ENCODE measurements around the gene DNPH1.

The DNPH1 gene

GRCh38 chr6:43248791-43249190, 19.5 kb upstream of the DNPH1 start:
- H3K4me3 ChIP-seq (ENCODE audit: low read depth, low read length), result no peak overlapping the region
- POLR2A ChIA-PET, result no interaction called here
- CTCF ChIA-PET, result interaction anchor here (1.4 to 1.9 kb wide), 2 partner anchors 19 to 20 kb away, joined by 3 to 8 read pairs; partner anchors contain the start of gene DNPH1
- no peak overlapping the region for H3K27ac ChIP-seq (ENCODE audit: extremely low read depth, low read depth, low read length)
- H3K9me3 ChIP-seq (ENCODE audit: control insufficient read depth, insufficient read depth, low read depth, low read length), result no peaks in the 10 kb centered on the region
- H3K4me1 ChIP-seq (ENCODE audit: control insufficient read depth, insufficient read depth, low read length), result peaks cover 15% of the 10 kb centered on the region
- TF ChIP-seq ZFP37 (tag by site-specific recombination; IDR thresholded peaks at IDR 0.05) (no peak), REST (tag by site-specific recombination; IDR thresholded peaks at IDR 0.05) (no peak), ZNF23 (tag by site-specific recombination; IDR thresholded peaks at IDR 0.05; ENCODE audit: borderline replicate concordance) (no peak), HOXD13 (CRISPR knock-in tag; IDR thresholded peaks at IDR 0.05; ENCODE audit: borderline replicate concordance) (no peak), ZNF530 (tag by site-specific recombination; IDR thresholded peaks at IDR 0.05; ENCODE audit: low read depth) (no peak), GLI4 (tag by site-specific recombination; IDR thresholded peaks at IDR 0.05) (no peak), BCL11A (tag by site-specific recombination; IDR thresholded peaks at IDR 0.05; ENCODE audit: low read depth) (no peak), ZNF501 (tag by site-specific recombination; IDR thresholded peaks at IDR 0.05) (no peak), KLF1 (tag by site-specific recombination; IDR thresholded peaks at IDR 0.05) (no peak), ZNF292 (tag by site-specific recombination; IDR thresholded peaks at IDR 0.05; ENCODE audit: borderline replicate concordance, low read depth) (no peak)
- TF ChIP-seq, protein P1, sequence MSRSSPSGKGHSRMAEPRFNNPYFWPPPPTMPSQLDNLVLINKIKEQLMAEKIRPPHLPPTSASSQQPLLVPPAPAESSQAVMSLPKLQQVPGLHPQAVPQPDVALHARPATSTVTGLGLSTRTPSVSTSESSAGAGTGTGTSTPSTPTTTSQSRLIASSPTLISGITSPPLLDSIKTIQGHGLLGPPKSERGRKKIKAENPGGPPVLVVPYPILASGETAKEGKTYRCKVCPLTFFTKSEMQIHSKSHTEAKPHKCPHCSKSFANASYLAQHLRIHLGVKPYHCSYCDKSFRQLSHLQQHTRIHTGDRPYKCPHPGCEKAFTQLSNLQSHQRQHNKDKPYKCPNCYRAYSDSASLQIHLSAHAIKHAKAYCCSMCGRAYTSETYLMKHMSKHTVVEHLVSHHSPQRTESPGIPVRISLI (tag by site-specific recombination; IDR thresholded peaks at IDR 0.05), result no peak
- TF ChIP-seq, protein P2, sequence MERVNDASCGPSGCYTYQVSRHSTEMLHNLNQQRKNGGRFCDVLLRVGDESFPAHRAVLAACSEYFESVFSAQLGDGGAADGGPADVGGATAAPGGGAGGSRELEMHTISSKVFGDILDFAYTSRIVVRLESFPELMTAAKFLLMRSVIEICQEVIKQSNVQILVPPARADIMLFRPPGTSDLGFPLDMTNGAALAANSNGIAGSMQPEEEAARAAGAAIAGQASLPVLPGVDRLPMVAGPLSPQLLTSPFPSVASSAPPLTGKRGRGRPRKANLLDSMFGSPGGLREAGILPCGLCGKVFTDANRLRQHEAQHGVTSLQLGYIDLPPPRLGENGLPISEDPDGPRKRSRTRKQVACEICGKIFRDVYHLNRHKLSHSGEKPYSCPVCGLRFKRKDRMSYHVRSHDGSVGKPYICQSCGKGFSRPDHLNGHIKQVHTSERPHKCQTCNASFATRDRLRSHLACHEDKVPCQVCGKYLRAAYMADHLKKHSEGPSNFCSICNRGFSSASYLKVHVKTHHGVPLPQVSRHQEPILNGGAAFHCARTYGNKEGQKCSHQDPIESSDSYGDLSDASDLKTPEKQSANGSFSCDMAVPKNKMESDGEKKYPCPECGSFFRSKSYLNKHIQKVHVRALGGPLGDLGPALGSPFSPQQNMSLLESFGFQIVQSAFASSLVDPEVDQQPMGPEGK (tag by site-specific recombination; IDR thresholded peaks at IDR 0.05), result no peak
- H3K36me3 ChIP-seq (ENCODE audit: control insufficient read depth in 2 of 2, insufficient read depth in 1 of 2, low read length in 2 of 2), result no peaks in the 10 kb centered on the region

- Histone ChIP-seq H3K27ac (ENCODE audit: extremely low read depth, low read depth, low read length) (no peak overlapping the region), H3K36me3 (ENCODE audit: control insufficient read depth in 2 of 2, insufficient read depth in 1 of 2, low read length in 2 of 2) (no peaks in the 10 kb centered on the region), H3K4me1 (ENCODE audit: control insufficient read depth, insufficient read depth, low read length) (peaks cover 15% of the 10 kb centered on the region), H3K4me3 (ENCODE audit: low read depth, low read length) (no peak overlapping the region), H3K9me3 (ENCODE audit: control insufficient read depth, insufficient read depth, low read depth, low read length) (no peaks in the 10 kb centered on the region)
- CTCF ChIA-PET, result interaction anchor here (1.4 to 1.9 kb wide), 2 partner anchors 18 to 19 kb away, joined by 3 to 8 read pairs; partner anchors contain the start of gene DNPH1
- POLR2A ChIA-PET, result no interaction called here
- TF ChIP-seq, protein P3, sequence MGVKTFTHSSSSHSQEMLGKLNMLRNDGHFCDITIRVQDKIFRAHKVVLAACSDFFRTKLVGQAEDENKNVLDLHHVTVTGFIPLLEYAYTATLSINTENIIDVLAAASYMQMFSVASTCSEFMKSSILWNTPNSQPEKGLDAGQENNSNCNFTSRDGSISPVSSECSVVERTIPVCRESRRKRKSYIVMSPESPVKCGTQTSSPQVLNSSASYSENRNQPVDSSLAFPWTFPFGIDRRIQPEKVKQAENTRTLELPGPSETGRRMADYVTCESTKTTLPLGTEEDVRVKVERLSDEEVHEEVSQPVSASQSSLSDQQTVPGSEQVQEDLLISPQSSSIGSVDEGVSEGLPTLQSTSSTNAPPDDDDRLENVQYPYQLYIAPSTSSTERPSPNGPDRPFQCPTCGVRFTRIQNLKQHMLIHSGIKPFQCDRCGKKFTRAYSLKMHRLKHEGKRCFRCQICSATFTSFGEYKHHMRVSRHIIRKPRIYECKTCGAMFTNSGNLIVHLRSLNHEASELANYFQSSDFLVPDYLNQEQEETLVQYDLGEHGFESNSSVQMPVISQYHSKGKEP (tag by site-specific recombination; IDR thresholded peaks at IDR 0.05), result no peak
- no peak for TF ChIP-seq ZNF221 (tag by site-specific recombination; IDR thresholded peaks at IDR 0.05; ENCODE audit: borderline replicate concordance)
- no peak for TF ChIP-seq ZNF768 (tag by site-specific recombination; IDR thresholded peaks at IDR 0.05)
- TF ChIP-seq ZFP37 (tag by site-specific recombination; IDR thresholded peaks at IDR 0.05), result no peak
- no peak for TF ChIP-seq ZNF140 (tag by site-specific recombination; IDR thresholded peaks at IDR 0.05)
- TF ChIP-seq, protein P4, sequence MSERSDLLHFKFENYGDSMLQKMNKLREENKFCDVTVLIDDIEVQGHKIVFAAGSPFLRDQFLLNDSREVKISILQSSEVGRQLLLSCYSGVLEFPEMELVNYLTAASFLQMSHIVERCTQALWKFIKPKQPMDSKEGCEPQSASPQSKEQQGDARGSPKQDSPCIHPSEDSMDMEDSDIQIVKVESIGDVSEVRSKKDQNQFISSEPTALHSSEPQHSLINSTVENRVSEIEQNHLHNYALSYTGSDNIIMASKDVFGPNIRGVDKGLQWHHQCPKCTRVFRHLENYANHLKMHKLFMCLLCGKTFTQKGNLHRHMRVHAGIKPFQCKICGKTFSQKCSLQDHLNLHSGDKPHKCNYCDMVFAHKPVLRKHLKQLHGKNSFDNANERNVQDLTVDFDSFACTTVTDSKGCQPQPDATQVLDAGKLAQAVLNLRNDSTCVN (tag by site-specific recombination; optimal IDR thresholded peaks at IDR 0.05), result no peak
- TF ChIP-seq, protein P5, sequence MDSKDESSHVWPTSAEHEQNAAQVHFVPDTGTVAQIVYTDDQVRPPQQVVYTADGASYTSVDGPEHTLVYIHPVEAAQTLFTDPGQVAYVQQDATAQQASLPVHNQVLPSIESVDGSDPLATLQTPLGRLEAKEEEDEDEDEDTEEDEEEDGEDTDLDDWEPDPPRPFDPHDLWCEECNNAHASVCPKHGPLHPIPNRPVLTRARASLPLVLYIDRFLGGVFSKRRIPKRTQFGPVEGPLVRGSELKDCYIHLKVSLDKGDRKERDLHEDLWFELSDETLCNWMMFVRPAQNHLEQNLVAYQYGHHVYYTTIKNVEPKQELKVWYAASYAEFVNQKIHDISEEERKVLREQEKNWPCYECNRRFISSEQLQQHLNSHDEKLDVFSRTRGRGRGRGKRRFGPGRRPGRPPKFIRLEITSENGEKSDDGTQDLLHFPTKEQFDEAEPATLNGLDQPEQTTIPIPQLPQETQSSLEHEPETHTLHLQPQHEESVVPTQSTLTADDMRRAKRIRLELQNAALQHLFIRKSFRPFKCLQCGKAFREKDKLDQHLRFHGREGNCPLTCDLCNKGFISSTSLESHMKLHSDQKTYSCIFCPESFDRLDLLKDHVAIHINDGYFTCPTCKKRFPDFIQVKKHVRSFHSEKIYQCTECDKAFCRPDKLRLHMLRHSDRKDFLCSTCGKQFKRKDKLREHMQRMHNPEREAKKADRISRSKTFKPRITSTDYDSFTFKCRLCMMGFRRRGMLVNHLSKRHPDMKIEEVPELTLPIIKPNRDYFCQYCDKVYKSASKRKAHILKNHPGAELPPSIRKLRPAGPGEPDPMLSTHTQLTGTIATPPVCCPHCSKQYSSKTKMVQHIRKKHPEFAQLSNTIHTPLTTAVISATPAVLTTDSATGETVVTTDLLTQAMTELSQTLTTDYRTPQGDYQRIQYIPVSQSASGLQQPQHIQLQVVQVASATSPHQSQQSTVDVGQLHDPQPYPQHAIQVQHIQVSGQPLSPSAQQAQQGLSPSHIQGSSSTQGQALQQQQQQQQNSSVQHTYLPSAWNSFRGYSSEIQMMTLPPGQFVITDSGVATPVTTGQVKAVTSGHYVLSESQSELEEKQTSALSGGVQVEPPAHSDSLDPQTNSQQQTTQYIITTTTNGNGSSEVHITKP (tag by site-specific recombination; IDR thresholded peaks at IDR 0.05), result no peak
- TF ChIP-seq REPIN1 (tag by site-specific recombination; IDR thresholded peaks at IDR 0.05; ENCODE audit: low read depth), result no peak
- TF ChIP-seq ZNF704 (tag by site-specific recombination; IDR thresholded peaks at IDR 0.05), result no peak
Observed at GRCh38 chr6:43248101-43248500, 18.8 kb upstream of the DNPH1 start.

All from HEK293 (cell line).